Daoy (cell line): ENCODE measurements around the gene TTC21A. TPM values are rescaled to one million over a fixed set of nuclear protein-coding genes. Genes with fewer than 3 reads are reported as not detected.

Experiments
- DNase-seq: peaks from one replicate; pipeline ENCODE4 v3.0.0-alpha.2; 2015; ENCODE audit warnings: low read depth
- total RNA-seq: library from RNA; depleted of rRNA; stranded (reverse); fragments of >200 nt; shearing (Covaris generic); gene quantifications from 2 replicates; pipeline ENCODE4 v1.2.3, GENCODE V29; 2014; rRNA removed

TTC21A gene
- total RNA-seq, 1 experiment from 2014 or later: 0.17 TPM

- peak; percentile 83 for DNase-seq
These were observed 70.3 kb downstream of the TTC21A start for GRCh38 chr3:39177708-39178332.

GRCh38 chr3:39178553-39178952, 71.1 kb downstream of the TTC21A start:
- DNase-seq: peak; percentile 21

- DNase-seq: no peak
These were observed 72.7 kb downstream of the TTC21A start for GRCh38 chr3:39180183-39180545.

- DNase-seq: peak; percentile 82
These were observed 73.3 kb downstream of the TTC21A start for GRCh38 chr3:39180546-39181346.

GRCh38 chr3:39181408-39182335, 74.2 kb downstream of the TTC21A start:
- no peak for DNase-seq

GRCh38 chr3:39183211-39184080, 76.0 kb downstream of the TTC21A start:
- DNase-seq: no peak

GRCh38 chr3:39184081-39184967, 76.8 kb downstream of the TTC21A start:
- no peak for DNase-seq

GRCh38 chr3:39184968-39185285, 77.4 kb downstream of the TTC21A start:
- no peak for DNase-seq

- no peak for DNase-seq
These were observed 78.0 kb downstream of the TTC21A start for GRCh38 chr3:39185326-39185958.

GRCh38 chr3:39185959-39186691, 78.6 kb downstream of the TTC21A start:
- no peak for DNase-seq

- DNase-seq: no peak
These were observed 79.2 kb downstream of the TTC21A start for GRCh38 chr3:39186692-39187151.

GRCh38 chr3:39187372-39188155, 80.1 kb downstream of the TTC21A start:
- no peak for DNase-seq

Other genes starting within 250 kb of the TTC21A start
- gene SCN11A, start 55.7 kb upstream of the TTC21A start, total RNA-seq: not detected in 2 replicates
- 25.7 and 30.9 TPM in 2 replicates for gene WDR48, start 55.7 kb upstream of the TTC21A start, total RNA-seq
- 20.0 and 21.7 TPM in 2 replicates for gene GORASP1, start 53 bp upstream of the TTC21A start, total RNA-seq
- gene CSRNP1, start 45.9 kb downstream of the TTC21A start, total RNA-seq: 11.4 and 12.2 TPM in 2 replicates
- not detected in 2 replicates for gene XIRP1, start 84.9 kb downstream of the TTC21A start, total RNA-seq
- gene CX3CR1, start 172.4 kb downstream of the TTC21A start, total RNA-seq: not detected in 2 replicates
- gene CCR8, start 222.0 kb downstream of the TTC21A start, total RNA-seq: not detected in 2 replicates